ENCODE results near the gene RNU7-1.

Gene RNU7-1

GRCh38 chr12:6951551-6952120 is 8.0 kb downstream of the RNU7-1 start:
- DNase-seq (ENCODE audit: extremely low read depth, low read depth), result no peak
- H3K4me3 ChIP-seq (replicated peaks; ENCODE audit: low read depth, low read length), result no peak overlapping the region
- TF ChIP-seq CTCF (IDR thresholded peaks at IDR 0.05; ENCODE audit: low read depth, low read length, missing control alignments), result no peak

GRCh38 chr12:6952121-6952862 is 8.7 kb downstream of the RNU7-1 start:
- TF ChIP-seq CTCF (IDR thresholded peaks at IDR 0.05; ENCODE audit: low read depth, low read length, missing control alignments), result no peak
- no peak for DNase-seq (ENCODE audit: extremely low read depth, low read depth)
- H3K4me3 ChIP-seq (replicated peaks; ENCODE audit: low read depth, low read length), result no peak overlapping the region

- DNase-seq (ENCODE audit: extremely low read depth, low read depth), result no peak
- no peak for TF ChIP-seq CTCF (IDR thresholded peaks at IDR 0.05; ENCODE audit: low read depth, low read length, missing control alignments)
- H3K4me3 ChIP-seq (replicated peaks; ENCODE audit: low read depth, low read length), result no peak overlapping the region
Measured at GRCh38 chr12:6952863-6953441, 9.3 kb downstream of the RNU7-1 start.

- H3K4me3 ChIP-seq (replicated peaks; ENCODE audit: low read depth, low read length), result no peak overlapping the region
- TF ChIP-seq CTCF (IDR thresholded peaks at IDR 0.05; ENCODE audit: low read depth, low read length, missing control alignments), result no peak
- no peak for DNase-seq (ENCODE audit: extremely low read depth, low read depth)
Measured at GRCh38 chr12:6953442-6954315, 10.1 kb downstream of the RNU7-1 start.

- no peak for DNase-seq (ENCODE audit: extremely low read depth, low read depth)
- no peak overlapping the region for H3K4me3 ChIP-seq (replicated peaks; ENCODE audit: low read depth, low read length)
- no peak for TF ChIP-seq CTCF (IDR thresholded peaks at IDR 0.05; ENCODE audit: low read depth, low read length, missing control alignments)
Measured at GRCh38 chr12:6954316-6955107, 10.9 kb downstream of the RNU7-1 start.
